HepG2 (cell line): ENCODE data around the gene PIGV. TPM values are rescaled to one million over a fixed set of nuclear protein-coding genes. Genes with fewer than 3 reads are reported as not detected.

Experiments
- AHR ChIP-seq: IDR thresholded peaks from 2 replicates; pipeline ENCODE4 v1.6.1; 2018; ENCODE audit warnings: missing genetic modification reagents, missing compliant biosample characterization
- CBFB ChIP-seq: sonication (generic); formaldehyde crosslinking; IDR thresholded peaks from 2 replicates; pipeline ENCODE4 v1.4.0; 2020; ENCODE audit warnings: missing genetic modification reagents
- CHCHD3 ChIP-seq: sonication (generic); formaldehyde crosslinking; IDR thresholded peaks from 2 replicates; pipeline ENCODE4 v1.8.0; 2022; ENCODE audit warnings: mild to moderate bottlenecking, missing genetic modification reagents, moderate library complexity
- E2F5 ChIP-seq: sonication (generic); formaldehyde crosslinking; conservative IDR thresholded peaks from 2 replicates; pipeline ENCODE4 v1.4.0; 2020; ENCODE audit warnings: missing genetic modification reagents
- FIP1L1 ChIP-seq: fragments of 200-400 bp; formaldehyde crosslinking; IDR thresholded peaks from 2 replicates; pipeline ENCODE4 v1.6.1; 2018; ENCODE audit warnings: low read depth, mild to moderate bottlenecking, low read length, moderate library complexity, borderline replicate concordance; ENCODE audit not compliant: insufficient read depth
- HES4 ChIP-seq: sonication (generic); formaldehyde crosslinking; IDR thresholded peaks from 2 replicates; pipeline ENCODE4 v1.9.0; 2021; ENCODE audit warnings: mild to moderate bottlenecking, missing genetic modification reagents, borderline replicate concordance
- KDM1A ChIP-seq: IDR thresholded peaks from 2 replicates; pipeline ENCODE4 v1.6.1; 2016; ENCODE audit warnings: missing compliant biosample characterization
- MED1 ChIP-seq: sonication (generic); formaldehyde crosslinking; IDR thresholded peaks from 2 replicates; pipeline ENCODE4 v1.4.0; 2020; ENCODE audit warnings: missing genetic modification reagents
- MIER3 ChIP-seq: IDR thresholded peaks from 2 replicates; pipeline ENCODE4 v1.6.1; 2016; ENCODE audit warnings: missing compliant biosample characterization, borderline replicate concordance
- NFE2L2 ChIP-seq: fragments of 150-350 bp; IDR thresholded peaks from 2 replicates; pipeline ENCODE4 v1.6.1; 2014; ENCODE audit warnings: low read length
- NR2F1 ChIP-seq, 2 experiments: fragments of 450-650 bp in 1 of 2; formaldehyde crosslinking in 1 of 2; IDR thresholded peaks; 2 replicates each; pipeline versions ENCODE4 v1.5.0 to v1.6.1; 2016 to 2020; ENCODE audit warnings: mild to moderate bottlenecking in 1 of 2, missing compliant biosample characterization in 1 of 2, missing genetic modification reagents in 1 of 2, moderate library complexity in 1 of 2
- NR2F2 ChIP-seq: IDR thresholded peaks from 2 replicates; pipeline ENCODE4 v1.6.1; 2012; ENCODE audit warnings: low read depth, inconsistent platforms, borderline replicate concordance
- PCBP1 ChIP-seq: fragments of 200-400 bp; formaldehyde crosslinking; IDR thresholded peaks from 2 replicates; pipeline ENCODE4 v1.6.1; 2017; ENCODE audit warnings: mild to moderate bottlenecking, low read depth, low read length, borderline replicate concordance
- PHB2 ChIP-seq: fragments of 450-650 bp; IDR thresholded peaks from 2 replicates; pipeline ENCODE4 v1.6.1; 2018; ENCODE audit not compliant: partially characterized antibody
- PHF8 ChIP-seq: sonication (generic); formaldehyde crosslinking; IDR thresholded peaks from 2 replicates; pipeline ENCODE4 v1.5.0; 2020; ENCODE audit warnings: missing genetic modification reagents
- POLR2AphosphoS5 ChIP-seq: IDR thresholded peaks from 2 replicates; pipeline ENCODE4 v1.6.1; 2012; ENCODE audit warnings: low read depth, low read length
- SAP130 ChIP-seq: IDR thresholded peaks from 2 replicates; pipeline ENCODE4 v1.6.1; 2016; ENCODE audit warnings: low read depth
- TCF7L2 ChIP-seq: IDR thresholded peaks from 2 replicates; pipeline ENCODE4 v1.6.1; 2011; ENCODE audit warnings: mild to moderate bottlenecking, low read depth, low read length, moderate library complexity
- THAP11 ChIP-seq: IDR thresholded peaks from 2 replicates; pipeline ENCODE4 v1.6.1; 2016; ENCODE audit warnings: missing biosample characterization, missing genetic modification reagents
- U2AF2 ChIP-seq: fragments of 200-400 bp; formaldehyde crosslinking; IDR thresholded peaks from 2 replicates; pipeline ENCODE4 v1.6.1; 2017; ENCODE audit warnings: low read depth, mild to moderate bottlenecking, low read length
- WIZ ChIP-seq: sonication (generic); formaldehyde crosslinking; IDR thresholded peaks from 2 replicates; pipeline ENCODE4 v1.5.1; 2020; ENCODE audit warnings: mild to moderate bottlenecking, missing genetic modification reagents
- ZNF205 ChIP-seq: IDR thresholded peaks from 2 replicates; pipeline ENCODE4 v1.6.1; 2018; ENCODE audit warnings: missing biosample characterization, missing genetic modification reagents
- ZNF317 ChIP-seq: sonication (generic); formaldehyde crosslinking; IDR thresholded peaks from 2 replicates; pipeline ENCODE4 v1.5.0; 2020; ENCODE audit warnings: mild to moderate bottlenecking, missing genetic modification reagents
- ZNF343 ChIP-seq: sonication (generic); formaldehyde crosslinking; IDR thresholded peaks from 2 replicates; pipeline ENCODE4 v1.4.0; 2020; ENCODE audit warnings: mild to moderate bottlenecking, missing genetic modification reagents
- ZNF569 ChIP-seq: sonication (generic); formaldehyde crosslinking; IDR thresholded peaks from 2 replicates; pipeline ENCODE4 v1.5.0; 2020; ENCODE audit warnings: mild to moderate bottlenecking, missing genetic modification reagents, moderate library complexity, borderline replicate concordance
- ZNF792 ChIP-seq: IDR thresholded peaks from 2 replicates; pipeline ENCODE4 v1.6.1; 2016
- polyA plus RNA-seq, 8 experiments: library from polyadenylated mRNA; depleted of rRNA in 3 of 8; stranded (reverse) in 7 of 8; unstranded in 1 of 8; fragments of >200 nt; fragmentation: Illumina TruSeq in 4 of 8; extraction: Trizol in 4 of 8; gene quantifications; 2 replicates each; pipeline versions ENCODE4 v1.2.1 to v1.2.3, GENCODE V29; 2011 to 2016; ENCODE audit warnings: low read depth in 4 of 8, missing spikeins in 1 of 8, mixed read lengths in 1 of 8; ENCODE audit not compliant: insufficient read depth in 1 of 8
- total RNA-seq, 5 experiments: library from RNA; depleted of rRNA; stranded (reverse); fragments of >200 nt; fragmentation: Illumina TruSeq; extraction: Trizol; gene quantifications; 2 replicates each; pipeline ENCODE4 v1.2.3, GENCODE V29; 2016; ENCODE audit warnings: low read depth in 1 of 5
- TF ChIP-seq, protein P1 (sequence below): sonication (generic); formaldehyde crosslinking; IDR thresholded peaks from 2 replicates; pipeline ENCODE4 v1.5.1; 2020; ENCODE audit warnings: mild to moderate bottlenecking, missing genetic modification reagents, borderline replicate concordance

The PIGV gene
- total and polyA plus RNA-seq, 2 of the 13 experiments (the other 11 are each of a cell fraction or from before 2014, with no cell fraction given), result 13.5 to 22.7 TPM

DNA sequence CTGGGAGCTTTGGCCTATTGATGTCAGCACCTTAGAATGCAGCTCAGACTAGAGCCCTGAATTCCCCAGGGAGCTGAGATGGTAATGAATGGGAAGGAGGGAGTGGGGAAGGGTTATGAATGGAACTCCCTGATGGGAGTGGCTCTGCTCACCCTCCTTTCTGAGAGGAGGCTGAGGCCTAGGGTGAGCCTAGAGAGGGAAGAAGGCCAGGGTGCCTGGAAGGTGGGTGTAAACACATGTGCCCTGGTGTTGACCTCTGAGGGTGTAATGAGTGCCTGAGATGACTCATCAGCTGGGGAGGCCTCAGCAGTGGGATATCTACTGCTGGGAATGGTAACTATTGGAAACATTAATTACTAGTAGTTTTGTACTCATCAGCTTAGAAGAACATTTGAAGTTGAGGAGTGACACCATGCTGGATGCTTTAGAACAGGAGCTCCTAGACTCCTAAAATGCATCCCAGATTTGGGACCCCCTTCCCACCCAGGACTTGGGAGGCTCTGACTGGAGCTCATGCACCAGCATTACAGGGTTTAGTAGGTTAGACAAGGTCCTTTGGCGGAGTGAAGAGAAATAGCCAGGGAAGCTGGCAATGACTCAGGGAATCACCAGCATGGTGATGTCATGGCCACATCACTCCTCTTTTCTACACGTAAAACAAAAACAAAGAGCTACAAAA is 16.0 kb upstream of the PIGV start (continued):
- TF ChIP-seq, protein P1, sequence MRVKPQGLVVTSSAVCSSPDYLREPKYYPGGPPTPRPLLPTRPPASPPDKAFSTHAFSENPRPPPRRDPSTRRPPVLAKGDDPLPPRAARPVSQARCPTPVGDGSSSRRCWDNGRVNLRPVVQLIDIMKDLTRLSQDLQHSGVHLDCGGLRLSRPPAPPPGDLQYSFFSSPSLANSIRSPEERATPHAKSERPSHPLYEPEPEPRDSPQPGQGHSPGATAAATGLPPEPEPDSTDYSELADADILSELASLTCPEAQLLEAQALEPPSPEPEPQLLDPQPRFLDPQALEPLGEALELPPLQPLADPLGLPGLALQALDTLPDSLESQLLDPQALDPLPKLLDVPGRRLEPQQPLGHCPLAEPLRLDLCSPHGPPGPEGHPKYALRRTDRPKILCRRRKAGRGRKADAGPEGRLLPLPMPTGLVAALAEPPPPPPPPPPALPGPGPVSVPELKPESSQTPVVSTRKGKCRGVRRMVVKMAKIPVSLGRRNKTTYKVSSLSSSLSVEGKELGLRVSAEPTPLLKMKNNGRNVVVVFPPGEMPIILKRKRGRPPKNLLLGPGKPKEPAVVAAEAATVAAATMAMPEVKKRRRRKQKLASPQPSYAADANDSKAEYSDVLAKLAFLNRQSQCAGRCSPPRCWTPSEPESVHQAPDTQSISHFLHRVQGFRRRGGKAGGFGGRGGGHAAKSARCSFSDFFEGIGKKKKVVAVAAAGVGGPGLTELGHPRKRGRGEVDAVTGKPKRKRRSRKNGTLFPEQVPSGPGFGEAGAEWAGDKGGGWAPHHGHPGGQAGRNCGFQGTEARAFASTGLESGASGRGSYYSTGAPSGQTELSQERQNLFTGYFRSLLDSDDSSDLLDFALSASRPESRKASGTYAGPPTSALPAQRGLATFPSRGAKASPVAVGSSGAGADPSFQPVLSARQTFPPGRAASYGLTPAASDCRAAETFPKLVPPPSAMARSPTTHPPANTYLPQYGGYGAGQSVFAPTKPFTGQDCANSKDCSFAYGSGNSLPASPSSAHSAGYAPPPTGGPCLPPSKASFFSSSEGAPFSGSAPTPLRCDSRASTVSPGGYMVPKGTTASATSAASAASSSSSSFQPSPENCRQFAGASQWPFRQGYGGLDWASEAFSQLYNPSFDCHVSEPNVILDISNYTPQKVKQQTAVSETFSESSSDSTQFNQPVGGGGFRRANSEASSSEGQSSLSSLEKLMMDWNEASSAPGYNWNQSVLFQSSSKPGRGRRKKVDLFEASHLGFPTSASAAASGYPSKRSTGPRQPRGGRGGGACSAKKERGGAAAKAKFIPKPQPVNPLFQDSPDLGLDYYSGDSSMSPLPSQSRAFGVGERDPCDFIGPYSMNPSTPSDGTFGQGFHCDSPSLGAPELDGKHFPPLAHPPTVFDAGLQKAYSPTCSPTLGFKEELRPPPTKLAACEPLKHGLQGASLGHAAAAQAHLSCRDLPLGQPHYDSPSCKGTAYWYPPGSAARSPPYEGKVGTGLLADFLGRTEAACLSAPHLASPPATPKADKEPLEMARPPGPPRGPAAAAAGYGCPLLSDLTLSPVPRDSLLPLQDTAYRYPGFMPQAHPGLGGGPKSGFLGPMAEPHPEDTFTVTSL (CRISPR knock-in tag), result no peak
- no peak for TF ChIP-seq CHCHD3 (CRISPR knock-in tag)
- no peak for TF ChIP-seq ZNF569 (CRISPR knock-in tag)
- no peak for TF ChIP-seq ZNF343 (CRISPR knock-in tag)
- TF ChIP-seq KDM1A, result no peak; the same call in 1 of the 2 replicates
- no peak for TF ChIP-seq NFE2L2
- TF ChIP-seq THAP11 (CRISPR knock-in tag), result peak; percentile 50; the same call in 1 of the 2 replicates
- no peak for TF ChIP-seq POLR2AphosphoS5
- no peak for TF ChIP-seq PHB2
- no peak for TF ChIP-seq WIZ
- no peak for TF ChIP-seq FIP1L1
- no peak for TF ChIP-seq PCBP1
- peak; percentile 91 for TF ChIP-seq SAP130 (CRISPR knock-in tag)
- no peak for TF ChIP-seq CBFB (CRISPR knock-in tag)
- no peak for TF ChIP-seq U2AF2
- no peak for TF ChIP-seq ZNF205 (CRISPR knock-in tag)
- TF ChIP-seq E2F5, result no peak
- peak; percentile 50; the same call in 1 of the 2 replicates for TF ChIP-seq ZNF792 (CRISPR knock-in tag)
- TF ChIP-seq ZNF317 (CRISPR knock-in tag), result no peak
- TF ChIP-seq AHR (CRISPR knock-in tag), result no peak
- peak; percentile 74; the same call in 1 of the 2 replicates for TF ChIP-seq MIER3 (CRISPR knock-in tag)
- peak; percentile 88 to 91 for TF ChIP-seq NR2F1 (CRISPR knock-in tag; IDR thresholded peaks at IDR 0.05)
- TF ChIP-seq PHF8 (CRISPR knock-in tag), result no peak
- no peak for TF ChIP-seq HES4 (CRISPR knock-in tag)
- peak; percentile 51; the same call in 1 of the 2 replicates for TF ChIP-seq MED1 (CRISPR knock-in tag)
- no peak for TF ChIP-seq NR2F2
- TF ChIP-seq TCF7L2, result no peak
